Activated T-helper 1 cell treated with anti-CD3 and anti-CD28 coated beads, Interleukin-12 subunit alpha, Interleukin-12 subunit beta, Interleukin-2, Interleukin-4 antibody, amounts not matched to agents 30 ng/mL and 10 ng/mL and 1 ng/mL, durations not matched to agents 14 hours and 24 hours and 36 hours (primary cell): Measurements from ENCODE around the gene CLHC1. TPM values are rescaled to one million over a fixed set of nuclear protein-coding genes. Genes with fewer than 3 reads are reported as not detected.

Experiments
- total RNA-seq: library from RNA; stranded (reverse); gene quantifications from 2 replicates; pipeline ENCODE4 v1.2.3, GENCODE V29; 2022

Gene CLHC1
- total RNA-seq, 1 donor from 2014 or later, result 12.3 TPM

Other genes starting within 250 kb of the CLHC1 start
- 81.2 and 83.0 TPM in 2 replicates for gene RTN4, start 181.8 kb downstream of the CLHC1 start, total RNA-seq
- gene RPS27A, start 395 bp upstream of the CLHC1 start, total RNA-seq, result 949 and 953 TPM in 2 replicates
- 42.3 and 44.1 TPM in 2 replicates for gene MTIF2, start 36.9 kb upstream of the CLHC1 start, total RNA-seq
- 6.4 and 8.4 TPM in 2 replicates for gene CCDC88A, start 187.6 kb upstream of the CLHC1 start, total RNA-seq